ENCODE results near the gene TBL1X.
A peak's percentile ranks its signal among the peaks of the same experiment; 100 is the strongest.

TBL1X gene

GRCh38 chrX:9676738-9677097, 211.9 kb downstream of the TBL1X start:
- no peak for DNase-seq

- peak; percentile 25 for DNase-seq
Measured at GRCh38 chrX:9677098-9677739, 212.4 kb downstream of the TBL1X start.

- no peak for DNase-seq
Measured at GRCh38 chrX:9678215-9678965, 213.5 kb downstream of the TBL1X start.

GRCh38 chrX:9681011-9681410, 216.2 kb downstream of the TBL1X start:
- no peak for DNase-seq

- DNase-seq, result no peak
Measured at GRCh38 chrX:9681422-9681821, 216.6 kb downstream of the TBL1X start.

GRCh38 chrX:9682456-9682855, 217.6 kb downstream of the TBL1X start:
- DNase-seq, result no peak

- DNase-seq, result no peak
Measured at GRCh38 chrX:9682861-9683260, 218.0 kb downstream of the TBL1X start.

GRCh38 chrX:9683350-9683749, 218.5 kb downstream of the TBL1X start:
- DNase-seq, result no peak

GRCh38 chrX:9687899-9688298, 223.0 kb downstream of the TBL1X start:
- no peak for DNase-seq

- no peak for DNase-seq
Measured at GRCh38 chrX:9688833-9689232, 224.0 kb downstream of the TBL1X start.

GRCh38 chrX:9690046-9690445, 225.2 kb downstream of the TBL1X start:
- DNase-seq, result no peak

GRCh38 chrX:9693307-9694001, 228.6 kb downstream of the TBL1X start:
- no peak for DNase-seq

- no peak for DNase-seq
Measured at GRCh38 chrX:9698576-9698975, 233.7 kb downstream of the TBL1X start.

GRCh38 chrX:9700555-9700954, 235.7 kb downstream of the TBL1X start:
- DNase-seq, result no peak

GRCh38 chrX:9701790-9702189, 236.9 kb downstream of the TBL1X start:
- DNase-seq, result no peak

GRCh38 chrX:9703406-9703805, 238.5 kb downstream of the TBL1X start:
- no peak for DNase-seq

- DNase-seq, result no peak
Measured at GRCh38 chrX:9704876-9705465, 240.1 kb downstream of the TBL1X start.

GRCh38 chrX:9706421-9706820, 241.6 kb downstream of the TBL1X start:
- no peak for DNase-seq

GRCh38 chrX:9707306-9708033, 242.6 kb downstream of the TBL1X start:
- no peak for DNase-seq

GRCh38 chrX:9708086-9708485, 243.2 kb downstream of the TBL1X start:
- no peak for DNase-seq

GRCh38 chrX:9708923-9709553, 244.2 kb downstream of the TBL1X start:
- DNase-seq, result peak; percentile 78

- DNase-seq, result no peak
Measured at GRCh38 chrX:9710332-9710731, 245.5 kb downstream of the TBL1X start.

- DNase-seq, result no peak
Measured at GRCh38 chrX:9717376-9717775, 252.5 kb downstream of the TBL1X start.

Data from stimulated activated CD8-positive, alpha-beta memory T cell treated with anti-CD3 and anti-CD28 coated beads, Interleukin-4, amount 100 ng/mL, for 48 hours (primary cell).